HG02870 (cell line): ENCODE results near the gene GTSE1.

Experiments
- ATAC-seq: cut with Tn5 transposase; IDR thresholded peaks from one replicate; pipeline ENCODE4 v1.9.1; 2021; ENCODE audit warnings: mild to moderate bottlenecking, moderate library complexity; ENCODE audit not compliant: unreplicated experiment

Gene GTSE1

GRCh38 chr22:46362934-46363515 lies 66.4 kb downstream of the GTSE1 start:
- ATAC-seq, result no peak

DNA sequence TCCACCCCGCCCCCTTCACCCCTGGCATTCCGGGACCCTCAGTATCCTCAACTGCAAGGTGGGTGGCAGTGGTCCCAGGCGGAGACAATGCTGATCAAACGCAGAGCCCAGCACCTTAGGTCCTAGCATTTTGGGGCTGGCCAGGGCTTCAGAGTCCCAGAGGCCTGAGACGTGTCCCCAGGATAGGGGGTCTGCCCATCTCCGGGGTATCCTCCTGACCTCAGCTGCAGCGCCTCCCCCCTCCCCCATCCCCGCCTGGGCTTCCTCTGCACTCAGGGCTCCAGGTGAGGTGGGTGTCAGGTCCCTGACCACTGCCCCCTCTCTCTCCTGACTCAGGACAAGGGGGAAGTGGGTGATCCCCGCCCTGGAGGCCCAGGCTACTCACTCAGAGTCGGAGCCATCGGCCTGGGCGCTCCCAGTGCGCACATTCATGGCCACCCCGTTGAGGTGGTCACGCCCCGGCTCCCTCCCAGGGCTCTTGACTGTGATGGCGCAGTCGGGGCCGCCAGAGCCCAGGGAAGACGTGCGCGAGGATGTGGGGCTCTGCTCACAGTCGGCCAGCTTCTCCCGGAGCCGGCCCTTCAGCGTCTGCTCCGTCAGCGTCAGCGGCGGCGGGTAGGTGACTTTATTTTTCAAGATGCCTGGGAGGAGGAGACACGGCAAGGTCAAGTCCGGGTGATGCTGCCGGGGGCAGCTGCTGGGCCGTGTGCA lies 67.1 kb downstream of the GTSE1 start:
- ATAC-seq, result no peak

DNA sequence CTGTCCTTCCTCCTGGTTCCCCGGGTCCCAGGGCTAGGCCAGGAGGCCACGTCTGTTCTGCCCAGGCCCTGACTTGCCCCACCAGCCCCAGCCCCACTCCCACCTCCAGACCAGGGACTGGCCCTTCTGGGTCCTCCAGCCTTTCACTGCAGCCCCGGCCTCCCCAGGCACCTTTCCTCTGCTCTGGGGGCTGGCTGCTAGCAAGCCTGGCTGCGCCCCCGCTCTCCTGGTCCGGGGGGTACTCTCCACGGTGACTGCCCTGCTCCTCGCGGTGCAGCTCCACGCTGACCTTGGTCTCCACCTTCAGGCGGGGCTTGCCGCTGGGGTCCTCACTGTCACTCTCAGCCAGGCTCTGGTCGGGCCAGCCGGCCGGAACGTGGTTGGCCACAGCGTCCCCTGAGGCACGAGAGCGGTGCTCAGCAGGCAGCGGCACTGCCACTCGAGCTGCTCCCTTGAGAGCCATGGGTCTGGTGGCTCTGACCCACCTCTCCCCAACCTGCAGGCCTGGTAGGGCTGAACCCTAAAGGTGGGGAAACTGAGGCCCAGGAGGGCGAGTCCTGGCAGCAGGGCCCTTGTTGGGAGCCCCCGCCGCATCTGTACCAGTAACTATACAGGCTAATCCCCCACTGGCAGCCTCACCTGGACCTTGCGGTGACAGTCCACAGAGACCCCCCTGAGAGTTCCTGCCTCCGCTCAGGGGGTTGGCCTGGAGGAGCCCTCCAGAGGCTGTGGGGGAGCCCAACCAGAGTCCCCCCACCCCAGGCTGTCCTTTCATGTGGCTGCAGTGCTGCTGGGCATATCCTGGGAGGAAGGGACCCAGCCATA lies 67.9 kb downstream of the GTSE1 start:
- ATAC-seq, result no peak

DNA sequence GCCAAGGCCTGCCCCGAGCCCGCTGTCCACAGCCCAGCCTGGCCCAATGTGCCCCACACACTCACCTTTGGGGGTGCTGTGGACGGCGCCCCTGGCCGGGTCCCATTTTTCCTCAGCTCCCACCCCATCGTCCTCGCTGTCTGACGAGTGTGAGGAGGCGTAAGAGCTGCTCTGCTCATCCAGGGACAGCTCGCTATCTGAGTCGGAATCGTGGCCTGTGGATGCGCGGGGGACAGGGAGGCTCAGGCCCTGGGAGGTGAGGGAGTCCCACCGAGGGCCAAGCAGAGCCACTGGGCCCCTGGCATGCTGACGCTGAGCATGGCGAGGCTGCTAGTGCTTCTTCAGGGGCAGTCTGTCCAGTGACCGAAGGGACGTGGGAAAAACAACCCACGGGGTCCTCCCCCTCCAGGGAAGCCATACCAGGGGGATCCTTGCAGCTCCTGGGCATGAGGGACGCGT lies 68.5 kb downstream of the GTSE1 start:
- no peak for ATAC-seq

DNA sequence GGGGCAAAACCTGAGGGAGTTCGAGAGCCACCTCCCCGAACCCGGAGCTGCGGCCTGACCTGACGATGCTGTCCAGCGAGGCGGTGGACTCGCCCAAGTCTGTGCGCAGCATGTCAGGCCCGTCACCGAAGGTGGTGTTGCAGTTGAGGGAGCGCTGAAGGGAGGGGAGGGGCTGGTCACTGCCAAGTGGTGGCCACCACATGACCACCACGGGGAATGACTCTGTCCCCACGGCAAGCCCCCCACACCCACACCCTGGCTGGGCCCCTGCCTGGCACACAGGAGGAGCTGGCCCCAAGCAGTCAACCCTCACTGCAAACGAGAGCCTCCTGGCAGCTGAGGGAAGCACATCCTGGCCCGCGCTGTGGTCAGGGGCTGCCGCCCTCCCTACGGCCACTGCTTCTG lies 69.7 kb downstream of the GTSE1 start:
- ATAC-seq, result no peak

DNA sequence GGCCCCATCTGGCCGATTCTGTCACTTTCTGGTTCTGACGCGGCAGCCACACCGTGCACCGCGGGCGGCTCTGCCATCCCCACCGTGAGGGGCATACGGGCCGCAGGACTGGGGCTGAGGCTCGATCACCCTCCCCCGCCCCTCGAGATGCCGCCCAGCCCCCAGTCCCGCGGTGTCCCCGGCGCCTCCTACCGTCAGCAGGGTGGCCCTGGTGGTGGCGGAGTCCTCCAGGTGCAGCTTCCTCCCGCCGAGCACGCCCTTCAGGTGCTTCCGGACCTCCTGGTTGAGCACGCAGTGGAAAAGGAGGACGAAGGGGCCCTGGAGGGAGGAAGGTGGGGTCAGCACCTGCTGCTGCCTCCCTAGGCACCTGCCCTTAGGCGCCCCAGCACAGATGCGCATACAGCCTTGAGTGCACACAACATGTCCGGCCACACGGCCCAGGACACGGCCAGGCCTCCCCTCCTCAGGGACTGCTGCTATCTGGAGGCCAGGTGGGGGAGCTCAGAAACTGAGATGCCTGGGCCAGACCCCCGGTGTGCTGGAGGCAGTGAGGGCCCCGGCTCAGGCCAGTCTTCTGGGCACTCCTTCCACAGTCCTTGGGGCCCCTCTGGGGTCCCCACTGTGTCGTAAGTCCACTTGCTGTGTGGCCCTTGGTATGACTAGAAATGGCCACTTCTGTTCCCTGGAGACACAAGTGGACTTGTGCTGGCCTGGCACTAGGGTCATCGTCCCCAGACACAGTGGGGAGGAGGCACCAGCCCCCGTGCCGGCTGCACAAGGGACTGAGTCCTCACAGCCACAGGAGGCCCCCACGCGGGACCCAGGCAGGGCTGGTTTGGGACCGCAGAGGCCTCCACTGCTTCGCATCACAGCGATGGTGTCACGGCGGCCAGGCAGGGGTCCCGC lies 70.4 kb downstream of the GTSE1 start:
- no peak for ATAC-seq

DNA sequence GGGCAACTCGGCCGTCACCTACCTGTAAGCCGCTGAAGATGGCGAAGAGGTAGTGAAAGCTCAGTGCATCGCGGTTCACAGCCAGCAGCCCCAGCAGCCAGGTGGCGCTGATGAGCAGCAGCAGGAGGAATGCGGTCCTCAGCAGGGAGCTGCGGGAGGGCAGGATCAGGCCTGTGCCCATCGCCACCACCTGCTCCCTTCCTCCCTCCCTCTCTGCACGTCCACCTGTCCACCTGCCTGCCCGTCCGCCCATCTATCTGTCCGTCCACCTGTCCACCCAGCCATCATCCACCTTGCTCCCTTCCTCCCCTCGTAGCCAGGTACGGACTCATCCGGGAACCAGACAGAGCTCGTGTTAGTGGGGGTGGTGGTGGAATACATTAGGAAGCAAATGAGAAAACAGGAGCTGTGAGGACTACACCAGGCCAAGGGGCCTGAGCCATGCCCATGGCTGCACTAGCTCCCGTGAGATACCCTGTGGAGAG lies 71.1 kb downstream of the GTSE1 start:
- no peak for ATAC-seq

DNA sequence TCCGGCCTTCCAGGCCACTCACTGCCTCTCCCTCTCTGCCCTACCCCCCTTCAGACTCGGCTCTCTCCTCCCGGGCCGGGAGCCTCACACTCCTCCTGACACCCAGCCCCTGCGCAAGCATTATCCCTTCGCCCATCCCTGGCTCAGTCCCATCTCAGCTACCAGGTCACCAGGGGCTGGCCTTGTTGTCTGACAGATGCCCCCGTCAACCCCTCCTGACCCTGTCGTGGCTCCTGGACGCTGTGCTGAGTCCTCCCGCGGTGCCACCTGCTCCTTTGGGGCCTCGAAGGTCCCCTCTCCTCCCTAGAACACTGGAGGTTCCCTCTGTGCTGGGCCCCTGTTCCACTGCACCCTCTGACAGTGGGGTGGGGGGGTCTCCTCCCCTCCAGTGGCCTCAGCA lies 71.8 kb downstream of the GTSE1 start:
- ATAC-seq, result no peak

- no peak for ATAC-seq
Observed at GRCh38 chr22:46368871-46369715, 72.4 kb downstream of the GTSE1 start.

GRCh38 chr22:46369716-46370583 lies 73.3 kb downstream of the GTSE1 start:
- no peak for ATAC-seq

DNA sequence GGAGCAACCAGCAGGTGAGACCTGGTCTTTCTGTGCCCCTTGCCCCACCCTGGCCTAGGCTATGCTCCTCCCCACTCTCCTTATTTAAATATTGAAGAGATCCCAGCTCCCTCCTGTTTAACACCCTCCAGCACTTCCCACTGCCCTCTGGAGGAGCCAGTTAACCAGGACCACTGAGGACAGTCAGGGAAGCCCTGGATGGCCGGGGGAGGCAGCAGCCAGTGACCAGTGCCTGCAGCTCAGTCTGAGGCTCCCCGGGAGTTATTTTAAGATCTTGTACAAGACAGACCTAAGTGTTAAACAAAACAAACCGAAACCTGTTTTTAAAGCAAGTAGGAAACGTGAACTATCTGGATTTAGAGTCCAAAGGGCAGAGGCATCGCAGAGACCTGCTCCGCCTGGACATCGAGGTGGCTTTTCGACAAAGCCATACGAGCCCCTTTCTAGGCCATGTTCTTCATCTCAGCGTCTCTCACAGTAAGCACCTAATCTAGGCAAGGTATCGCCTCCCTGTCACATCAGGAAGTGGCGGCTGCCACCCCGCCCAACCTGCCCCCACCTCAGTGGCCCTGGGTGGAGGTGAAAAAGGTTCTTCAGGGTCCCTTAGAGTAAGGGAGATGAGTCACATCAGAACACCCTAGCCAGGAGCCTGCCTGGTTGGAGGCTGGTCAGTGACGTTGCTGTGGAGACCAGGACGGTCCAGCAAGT lies 74.1 kb downstream of the GTSE1 start:
- no peak for ATAC-seq

DNA sequence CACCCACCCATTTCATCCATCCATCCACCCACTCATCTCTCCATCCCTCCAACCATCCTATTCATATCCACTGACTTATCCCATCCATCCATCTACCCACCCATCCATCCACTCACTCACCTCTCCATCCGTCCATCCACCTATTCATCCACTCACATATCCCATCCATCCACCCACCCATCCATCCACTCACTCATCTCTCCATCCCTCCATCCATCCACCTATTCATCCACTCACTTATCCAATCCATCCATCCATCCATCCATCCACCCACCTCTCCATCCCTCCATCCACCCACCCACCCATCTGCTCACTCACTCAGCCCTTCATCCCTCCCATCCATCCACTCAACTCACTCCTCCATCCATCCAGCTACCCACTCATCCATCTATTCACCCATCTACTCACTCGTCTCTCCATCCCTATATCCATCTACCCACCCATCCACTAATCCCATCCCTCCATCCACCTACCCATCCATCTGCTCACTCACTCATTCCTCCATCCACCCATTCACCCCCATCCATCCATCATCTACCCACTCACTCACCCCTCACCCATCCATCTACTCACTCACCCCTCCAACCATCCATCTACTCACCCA lies 75.1 kb downstream of the GTSE1 start:
- no peak for ATAC-seq

DNA sequence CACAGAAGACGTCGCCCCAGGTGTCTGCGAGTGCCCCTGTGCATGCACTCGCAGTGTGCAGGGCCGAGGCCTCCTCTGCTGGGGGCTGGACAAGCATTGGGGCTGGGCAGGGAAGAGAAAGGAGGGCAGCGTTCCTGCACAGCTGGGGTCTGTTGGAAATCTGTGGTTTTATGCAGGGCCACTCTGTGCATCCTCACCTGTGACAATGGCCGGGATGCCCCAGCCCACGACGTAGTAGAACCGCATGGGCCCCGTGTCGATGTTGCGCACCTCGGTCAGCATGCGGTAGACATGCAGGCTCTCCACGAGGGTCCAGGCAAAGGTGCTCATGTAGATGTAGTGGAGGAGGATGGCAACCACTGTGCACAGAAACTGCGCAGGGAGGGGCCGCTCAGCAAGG lies 76.0 kb downstream of the GTSE1 start:
- ATAC-seq, result no peak

DNA sequence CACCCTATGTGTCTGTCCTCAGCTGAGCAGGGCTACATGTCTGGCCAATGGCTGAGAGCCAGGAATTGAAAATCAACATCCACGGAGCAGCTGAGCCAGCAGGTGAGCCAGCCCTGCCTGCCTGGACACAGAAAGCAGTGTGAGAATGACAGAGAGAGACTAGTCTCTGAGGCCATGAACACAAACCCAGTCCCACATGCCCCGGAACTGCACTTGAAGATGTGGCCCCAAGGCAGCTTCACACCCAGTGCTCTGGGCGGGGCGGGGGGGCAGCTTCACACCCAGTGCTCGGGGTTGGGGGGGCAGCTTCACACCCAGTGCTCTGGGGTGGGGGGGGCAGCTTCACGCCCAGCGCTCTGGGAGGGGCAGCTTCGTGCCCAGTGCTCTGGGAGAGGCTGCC lies 76.5 kb downstream of the GTSE1 start:
- ATAC-seq, result no peak

- no peak for ATAC-seq
Observed at GRCh38 chr22:46373921-46374662, 77.4 kb downstream of the GTSE1 start.

DNA sequence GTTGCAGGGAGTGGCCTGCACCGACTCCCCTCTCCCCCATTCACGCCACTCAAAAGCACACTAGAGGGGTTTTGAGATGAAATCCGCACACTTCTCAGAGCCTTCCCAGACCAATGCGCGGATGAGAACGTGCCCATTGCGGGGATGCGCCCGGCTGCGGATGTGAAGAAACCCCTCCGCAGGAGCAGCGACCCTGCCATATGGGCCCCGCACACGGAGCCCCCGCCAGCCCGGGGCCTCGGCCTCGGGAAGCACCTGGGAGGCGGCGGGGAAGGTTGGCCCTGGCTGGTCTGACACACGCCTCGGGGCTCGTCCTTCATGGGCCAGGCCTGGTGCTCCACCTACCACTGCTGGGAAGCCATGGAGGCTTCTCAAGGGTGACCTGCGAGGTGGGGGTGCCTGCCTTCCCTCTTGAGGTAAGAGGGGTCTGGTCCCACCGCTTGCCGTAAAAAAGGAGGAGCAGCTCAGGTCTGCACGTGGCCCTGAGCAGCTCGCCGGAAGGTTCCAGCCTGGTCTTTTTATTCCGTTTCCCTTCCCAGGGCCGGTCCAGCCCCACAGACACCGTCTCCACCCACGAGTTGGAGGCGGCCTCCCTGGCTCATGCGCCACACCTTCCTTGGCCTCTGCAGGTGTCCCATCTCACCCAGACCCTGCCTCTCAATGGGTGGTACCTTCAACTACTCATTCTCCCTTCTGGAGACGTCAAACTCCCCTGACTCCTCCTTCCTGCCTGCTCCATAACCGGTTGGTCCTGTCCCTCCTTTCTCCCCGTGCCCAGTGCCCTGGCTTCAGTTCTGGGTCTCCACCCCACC lies 78.2 kb downstream of the GTSE1 start:
- ATAC-seq, result no peak
